Activated T-cell treated with anti-CD3 and anti-CD28 coated beads, Interleukin-2, amount 50 U/mL, for 48 hours (primary cell): ENCODE data around the gene PCSK6.
A peak's percentile ranks its signal among the peaks of the same experiment; 100 is the strongest.

Experiments used
- DNase-seq, 2 experiments: peaks; one replicate each; pipeline ENCODE4 v3.0.0-alpha.2; 2020

Gene PCSK6

DNA sequence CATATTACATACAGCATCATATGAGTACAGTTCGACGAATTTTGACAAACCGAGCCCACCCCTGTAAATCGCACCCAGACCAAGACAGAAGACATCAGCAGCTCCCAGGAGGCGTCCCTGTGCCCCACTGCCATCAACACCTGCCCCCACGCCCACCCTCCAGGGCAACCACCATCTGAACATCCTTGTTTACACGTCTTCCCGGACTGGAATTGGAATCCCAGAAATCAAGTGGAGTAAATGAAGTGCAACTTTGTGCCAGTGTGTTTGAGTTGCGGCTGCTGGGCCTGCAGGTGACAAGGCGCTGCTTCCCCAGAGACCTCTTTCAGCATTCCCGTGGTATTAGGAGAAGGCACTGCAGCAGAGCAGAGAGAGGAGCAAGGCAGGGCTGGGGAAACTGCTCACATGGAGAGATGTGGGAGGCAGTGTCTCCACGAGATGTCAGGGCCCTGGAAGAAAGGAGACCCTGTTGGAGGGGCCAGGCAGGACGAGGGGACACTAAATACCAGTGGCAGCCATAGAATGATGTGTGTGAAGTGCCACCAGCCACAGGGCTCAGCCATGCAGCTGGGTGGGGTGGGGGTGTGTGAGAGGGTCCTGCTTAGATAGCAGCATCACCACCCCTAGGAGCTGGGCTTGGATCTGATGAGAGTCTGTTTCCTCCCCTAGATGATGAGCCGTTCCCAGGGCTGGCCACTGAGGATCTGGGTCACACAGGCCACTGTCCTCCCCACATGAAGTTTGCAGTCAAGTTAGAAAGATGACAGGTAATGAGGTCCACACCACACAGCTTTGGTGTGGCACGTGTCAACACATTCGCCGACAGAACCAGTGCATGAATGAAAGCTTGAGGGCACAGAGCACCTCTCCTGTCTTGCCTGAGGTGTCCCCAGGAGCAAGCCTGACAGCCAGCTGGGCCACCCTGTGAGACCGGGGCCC lies 33.4 kb upstream of the PCSK6 start:
- DNase-seq: no peak

DNA sequence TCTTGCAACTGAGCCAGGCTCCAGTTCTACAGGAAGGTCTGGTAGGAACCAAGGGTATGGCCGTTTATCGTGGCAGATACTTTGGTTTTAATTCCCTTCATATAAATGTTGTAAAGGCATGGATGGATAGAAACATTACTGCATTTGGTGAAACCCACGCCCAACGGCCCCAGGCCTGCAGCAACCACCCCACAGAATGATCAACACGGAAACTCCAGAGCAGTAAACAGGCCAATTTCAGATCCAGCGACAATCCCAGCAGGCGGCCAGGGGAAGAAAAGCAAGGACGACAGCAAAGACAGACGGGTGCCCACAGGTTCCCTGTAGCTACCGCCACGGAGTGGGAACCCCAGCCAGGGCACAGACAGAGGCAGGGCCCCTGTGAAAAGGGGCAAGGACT lies 32.6 kb upstream of the PCSK6 start:
- no peak for DNase-seq

DNA sequence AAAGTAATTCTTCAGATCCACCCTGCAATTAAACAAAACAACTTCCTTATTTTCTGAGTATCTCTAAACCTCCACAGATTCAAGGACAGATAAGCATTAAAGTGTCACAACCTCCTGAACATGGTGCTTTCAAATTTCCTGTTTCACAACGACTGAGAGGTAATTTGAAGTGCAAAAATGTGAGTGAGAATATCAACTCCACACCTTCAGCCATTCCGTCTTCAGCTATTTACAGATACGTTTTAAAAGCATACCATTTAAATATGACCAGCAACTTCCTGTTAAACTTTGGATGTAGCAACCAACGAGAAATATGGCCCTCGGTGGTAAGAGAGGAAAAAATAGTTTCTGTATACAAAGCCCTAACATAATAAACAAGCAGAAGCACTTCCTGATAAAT lies 32.1 kb upstream of the PCSK6 start:
- no peak for DNase-seq

DNA sequence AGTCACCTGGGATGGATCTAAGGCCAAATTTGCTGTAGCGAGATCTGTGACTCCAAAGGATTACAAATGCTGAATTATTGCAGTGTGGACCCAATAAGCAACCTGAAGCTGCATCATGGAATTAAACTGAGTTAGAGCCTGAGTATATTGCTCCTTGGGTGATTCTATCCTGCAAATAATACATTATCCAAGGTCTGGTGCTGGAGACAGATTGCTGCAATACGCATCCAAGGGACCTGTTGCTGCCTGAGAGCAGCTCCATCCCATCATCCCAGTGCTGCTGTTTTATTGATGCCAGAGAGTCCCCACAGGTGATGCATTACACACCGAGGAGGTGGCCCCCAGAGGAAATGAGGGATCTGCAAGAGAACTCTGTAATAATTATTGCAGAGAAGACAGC lies 31.6 kb upstream of the PCSK6 start:
- DNase-seq: no peak

DNA sequence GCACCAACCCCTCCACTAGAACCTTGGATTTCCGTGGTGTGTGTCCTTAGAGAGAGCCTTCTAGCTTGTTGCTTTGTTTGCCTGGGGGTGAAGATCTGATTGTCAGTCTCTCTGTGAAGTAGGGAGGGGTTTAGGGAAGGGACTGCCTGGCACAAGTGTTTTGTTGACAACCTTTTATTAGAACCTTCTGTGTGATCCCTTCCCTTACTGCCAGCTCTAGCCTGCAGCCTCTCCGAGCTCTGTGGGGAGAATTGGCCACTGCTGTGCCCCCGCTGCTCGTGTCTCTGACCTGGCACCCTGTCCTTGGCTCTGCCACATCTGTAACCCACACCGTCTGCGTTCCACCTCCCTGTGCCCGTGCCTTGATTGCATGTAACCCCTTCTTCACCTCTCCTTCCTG lies 30.9 kb upstream of the PCSK6 start:
- DNase-seq: no peak

DNA sequence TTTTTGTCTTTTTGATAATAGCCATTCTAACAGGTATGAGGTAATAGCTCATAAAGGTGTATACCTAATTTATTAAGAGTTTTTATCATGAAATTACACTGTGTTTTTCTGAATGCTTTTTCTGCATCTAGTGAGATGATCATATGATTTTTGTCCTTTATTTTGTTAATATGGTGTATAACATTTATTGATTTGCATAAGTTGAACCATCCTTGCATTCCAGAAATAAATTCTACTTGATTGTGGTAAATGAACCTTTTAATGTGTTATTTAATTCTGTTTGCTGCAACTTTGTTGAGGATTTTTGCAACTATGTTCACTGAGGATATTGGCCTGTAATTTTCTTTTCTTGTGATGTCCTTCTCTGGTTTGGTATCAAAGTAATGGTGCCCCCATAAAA lies 28.0 kb upstream of the PCSK6 start:
- no peak for DNase-seq

DNA sequence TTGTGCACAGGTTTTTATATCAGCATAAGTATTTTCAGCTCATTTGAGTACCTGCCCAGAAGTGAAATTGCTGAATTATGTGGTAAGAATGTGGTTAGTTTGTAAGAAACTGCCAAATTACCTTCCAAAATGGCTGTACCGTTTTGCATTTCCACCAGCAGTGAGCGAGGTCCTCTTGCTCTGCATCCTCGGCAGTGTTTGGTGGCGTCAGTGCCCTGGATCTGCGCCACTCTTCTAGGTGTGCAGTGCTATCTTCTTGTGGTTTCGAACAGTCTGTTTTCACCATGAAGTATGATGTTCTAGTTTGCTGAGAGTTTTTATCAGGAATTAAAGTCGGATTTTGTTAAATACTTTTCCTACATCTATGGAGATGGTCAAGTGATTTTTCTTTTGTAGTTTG lies 24.8 kb upstream of the PCSK6 start:
- DNase-seq: no peak

DNA sequence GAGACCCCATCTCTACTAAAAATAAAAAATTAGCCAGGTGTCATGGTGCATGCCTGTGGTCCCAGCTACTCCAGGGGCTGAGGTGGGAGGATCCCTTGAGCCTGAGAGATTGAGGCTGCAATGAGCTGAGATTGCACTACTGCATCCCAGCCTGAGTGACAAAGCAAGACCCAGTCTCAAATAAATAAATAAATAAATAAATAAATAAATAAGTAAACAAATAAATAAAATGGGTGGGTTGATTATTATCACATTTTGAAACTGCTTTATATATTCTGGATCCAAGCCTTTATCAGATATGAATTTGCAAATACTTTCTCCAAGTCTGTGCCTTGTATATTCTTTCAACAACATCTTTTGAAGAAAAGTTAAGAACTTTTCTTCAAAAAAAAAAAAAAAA lies 22.2 kb upstream of the PCSK6 start:
- DNase-seq: no peak

DNA sequence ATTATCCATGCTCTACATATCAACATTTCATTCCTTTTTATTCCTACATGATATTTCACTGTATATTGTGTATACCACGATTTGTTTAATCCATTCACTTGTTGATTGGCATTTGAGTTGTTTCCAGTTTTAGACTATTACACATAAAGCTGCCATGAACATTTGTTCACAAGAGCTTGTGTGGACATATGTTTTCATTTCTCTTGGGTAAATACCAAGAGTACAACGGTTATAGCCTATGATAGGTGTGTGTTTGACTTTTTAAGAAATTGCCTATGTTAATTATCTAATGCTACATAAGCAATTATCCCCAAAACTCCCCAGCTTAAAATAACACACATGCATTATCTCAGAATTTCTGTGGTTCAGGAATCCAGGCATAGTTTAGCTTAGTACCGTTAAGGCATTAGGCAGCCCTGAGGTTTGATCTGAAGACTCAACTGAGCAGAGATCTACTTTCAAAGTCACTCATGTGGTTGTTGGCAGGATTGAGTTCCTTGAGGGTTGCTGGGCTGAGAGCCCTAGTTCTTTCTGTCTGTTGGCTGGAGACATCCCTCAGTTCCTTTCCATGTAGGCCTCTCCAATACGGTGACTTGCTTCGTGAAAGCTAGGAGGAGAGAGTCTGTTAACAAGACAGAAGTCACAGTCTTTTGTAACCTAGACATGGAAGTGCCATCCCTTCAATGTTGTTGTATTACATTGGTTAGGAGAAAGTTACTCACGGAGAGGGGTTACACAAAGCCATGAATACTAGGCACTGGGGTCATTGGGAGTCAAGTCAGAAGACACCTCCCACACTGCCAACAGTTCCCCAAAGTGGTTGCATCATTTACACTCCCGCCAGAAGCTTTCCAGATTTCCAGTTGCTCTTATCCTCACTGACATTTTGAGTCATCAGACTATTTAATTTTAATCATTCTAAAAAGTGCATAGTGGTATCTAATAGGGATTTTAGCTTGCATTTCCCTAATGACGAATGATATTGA lies 21.0 kb upstream of the PCSK6 start:
- DNase-seq: no peak

DNA sequence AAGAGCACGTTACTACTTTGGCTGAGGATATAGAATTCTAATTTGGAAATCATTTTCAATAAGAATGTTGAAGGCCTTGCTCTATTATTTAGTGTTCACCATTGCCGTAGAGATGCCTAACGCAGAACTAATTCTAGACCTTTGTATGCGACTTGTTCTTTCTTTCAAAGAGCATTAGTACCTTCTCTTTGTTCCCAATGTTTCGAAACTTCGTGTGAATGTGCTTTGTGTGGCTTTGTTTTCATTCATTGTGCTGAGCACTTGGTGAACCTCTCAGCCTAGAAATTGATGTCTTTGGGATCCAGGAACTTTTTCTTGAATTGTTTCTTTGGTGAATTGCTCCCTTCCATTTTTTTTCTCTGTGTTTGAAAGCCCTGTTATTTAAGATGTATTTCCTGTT lies 19.8 kb upstream of the PCSK6 start:
- no peak for DNase-seq

DNA sequence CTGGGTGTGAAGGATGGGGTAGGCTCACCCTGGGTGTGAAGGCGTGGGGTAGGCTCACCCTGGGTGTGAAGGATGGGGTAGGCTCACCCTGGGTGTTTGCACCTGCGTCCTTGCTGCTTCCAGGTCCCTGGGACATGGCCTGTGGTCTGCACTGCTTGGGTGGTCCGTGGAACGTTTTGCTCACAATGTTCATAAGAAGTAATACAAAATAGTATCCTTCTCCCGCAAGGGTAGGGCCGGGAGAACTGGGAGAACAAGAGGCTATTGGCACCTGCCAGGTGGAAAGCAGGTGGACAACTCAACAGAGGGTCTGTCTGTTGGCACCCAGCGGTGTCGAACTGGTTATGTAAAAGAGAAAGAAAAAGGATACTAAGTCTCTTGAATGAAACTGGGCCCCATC lies 17.0 kb upstream of the PCSK6 start:
- no peak for DNase-seq

DNA sequence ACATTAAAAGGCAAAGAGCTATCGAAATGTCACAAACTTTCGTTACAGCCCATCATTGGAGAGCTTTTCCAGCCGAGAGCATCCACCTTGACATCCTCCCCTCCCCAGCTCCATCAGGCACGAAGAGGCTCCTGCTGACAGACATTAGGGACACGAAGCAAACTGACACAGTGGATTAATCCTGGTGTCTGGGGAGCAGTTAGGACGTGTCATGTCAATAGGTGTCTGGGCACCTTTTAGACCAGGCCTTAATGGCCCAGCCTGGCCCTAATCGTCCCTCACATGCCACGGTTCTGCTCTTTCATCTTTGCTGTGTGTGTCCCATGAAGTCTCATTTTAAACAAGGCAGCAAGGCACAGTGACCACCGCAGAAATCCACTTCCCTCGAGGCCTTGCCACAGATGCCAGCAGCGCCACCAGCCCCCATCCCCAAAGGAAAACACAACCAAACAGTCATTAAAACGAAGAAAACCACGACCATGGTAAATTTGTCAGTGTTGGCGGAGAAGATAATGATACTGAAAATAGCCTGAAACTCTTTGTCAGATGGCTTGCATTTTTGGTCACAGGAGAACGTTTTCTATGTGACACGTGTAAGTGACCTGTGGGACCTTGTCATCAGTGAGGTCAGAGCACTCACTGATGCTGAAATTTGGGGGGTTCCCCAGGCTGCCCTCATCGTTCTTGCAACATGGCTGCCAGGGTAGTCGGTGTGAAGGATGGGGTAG lies 16.3 kb upstream of the PCSK6 start:
- no peak for DNase-seq

DNA sequence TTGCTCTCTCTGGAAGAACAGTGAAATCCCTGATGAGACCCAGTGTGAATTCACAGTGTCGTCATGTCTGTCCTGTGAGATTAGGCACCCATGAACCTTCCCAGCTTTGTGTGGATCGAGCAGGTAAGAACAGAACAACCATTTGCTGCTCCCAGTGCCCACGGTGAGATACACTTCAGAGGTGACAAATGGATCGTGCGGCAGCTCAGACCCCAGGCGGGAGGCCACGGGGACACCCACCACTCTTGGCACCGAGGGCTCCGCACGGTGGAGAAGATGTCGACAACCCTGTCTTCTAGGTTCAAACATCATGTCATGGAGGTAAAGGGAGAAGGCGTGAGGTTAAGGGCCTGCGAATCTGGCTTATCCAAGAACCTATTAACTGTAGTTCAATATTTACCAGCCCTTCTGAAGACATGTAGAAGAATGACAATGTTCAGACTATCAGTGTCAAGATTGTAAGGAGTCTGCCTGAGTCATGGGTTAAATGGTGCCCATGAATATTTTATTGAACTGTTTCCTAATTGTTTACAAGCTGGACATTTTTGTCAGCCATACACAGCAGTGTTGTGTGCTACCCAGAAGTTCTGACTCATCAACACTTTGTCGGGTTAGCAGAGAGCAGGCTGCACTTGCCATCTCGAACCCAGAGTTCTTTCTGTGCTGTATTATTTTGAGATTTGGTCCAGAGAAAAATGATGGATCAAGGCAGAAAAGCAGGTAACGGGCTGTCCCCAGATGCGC lies 15.5 kb upstream of the PCSK6 start:
- no peak for DNase-seq

DNA sequence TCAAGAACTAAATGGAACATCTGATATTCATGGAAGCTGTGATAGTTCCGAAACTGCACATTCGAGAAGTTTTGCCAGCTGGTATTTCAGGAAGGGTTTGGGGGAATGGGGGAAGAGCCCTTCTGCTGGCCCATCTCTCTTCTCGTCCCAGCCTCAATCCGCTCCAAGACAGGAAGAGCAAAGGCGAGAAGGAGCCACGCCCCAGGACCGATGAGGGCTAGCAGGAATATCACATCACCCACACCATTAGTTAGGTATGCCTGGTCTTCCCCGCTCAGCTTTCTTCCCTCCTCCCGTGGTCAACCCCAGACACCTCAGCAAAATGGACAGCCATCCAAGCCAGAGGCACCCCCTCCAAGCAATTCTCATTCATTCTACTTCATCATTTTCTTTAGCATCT lies 14.9 kb upstream of the PCSK6 start:
- no peak for DNase-seq

DNA sequence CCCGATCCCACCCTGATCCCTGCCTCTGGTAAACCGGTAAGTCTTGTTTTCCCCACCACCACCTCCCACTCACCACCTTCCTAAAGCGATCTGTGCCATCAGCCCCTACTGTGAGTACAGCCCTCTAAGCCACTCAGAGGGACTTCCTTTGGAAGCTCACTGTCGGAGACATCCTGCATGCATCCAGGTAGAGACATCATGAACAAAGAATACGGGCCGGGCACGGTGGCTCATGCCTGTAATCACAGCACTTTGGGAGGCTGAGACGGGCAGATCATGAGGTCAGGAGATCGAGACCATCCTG lies 13.7 kb upstream of the PCSK6 start:
- DNase-seq: no peak

DNA sequence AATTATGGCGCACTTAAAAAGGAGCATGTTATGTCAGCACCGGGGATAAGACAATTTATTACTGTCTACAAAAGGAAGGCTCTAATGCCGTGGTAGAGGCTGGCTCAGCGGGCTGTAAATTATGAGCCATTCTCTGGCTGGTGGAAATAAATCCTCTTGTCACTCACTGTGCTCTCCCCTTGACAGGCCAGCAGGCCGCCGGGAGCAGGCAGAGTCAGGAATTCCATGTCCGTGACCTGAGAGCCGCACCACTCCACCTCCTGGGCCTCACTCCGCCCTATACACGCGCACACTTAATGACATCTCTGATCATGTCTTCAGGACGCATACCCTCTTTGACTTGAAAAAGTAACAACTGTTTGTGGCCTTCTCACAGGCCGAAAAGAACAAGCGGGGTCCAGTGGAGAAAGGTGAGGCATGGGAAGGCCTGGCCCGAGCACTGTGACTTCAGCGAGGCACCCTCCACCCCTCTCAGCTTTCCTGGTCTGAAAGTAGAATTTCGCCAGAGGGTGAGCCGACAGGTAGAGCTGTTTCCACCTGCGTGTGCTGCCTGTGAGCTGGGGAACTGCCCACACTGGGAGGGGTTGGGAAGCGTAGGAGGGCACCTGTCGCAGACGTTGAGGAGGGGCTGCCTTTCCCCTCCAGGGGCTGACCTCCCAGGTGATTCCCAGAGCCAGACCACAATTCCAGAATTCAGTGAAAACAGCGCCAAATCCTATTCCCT lies 13.2 kb upstream of the PCSK6 start:
- no peak for DNase-seq

DNA sequence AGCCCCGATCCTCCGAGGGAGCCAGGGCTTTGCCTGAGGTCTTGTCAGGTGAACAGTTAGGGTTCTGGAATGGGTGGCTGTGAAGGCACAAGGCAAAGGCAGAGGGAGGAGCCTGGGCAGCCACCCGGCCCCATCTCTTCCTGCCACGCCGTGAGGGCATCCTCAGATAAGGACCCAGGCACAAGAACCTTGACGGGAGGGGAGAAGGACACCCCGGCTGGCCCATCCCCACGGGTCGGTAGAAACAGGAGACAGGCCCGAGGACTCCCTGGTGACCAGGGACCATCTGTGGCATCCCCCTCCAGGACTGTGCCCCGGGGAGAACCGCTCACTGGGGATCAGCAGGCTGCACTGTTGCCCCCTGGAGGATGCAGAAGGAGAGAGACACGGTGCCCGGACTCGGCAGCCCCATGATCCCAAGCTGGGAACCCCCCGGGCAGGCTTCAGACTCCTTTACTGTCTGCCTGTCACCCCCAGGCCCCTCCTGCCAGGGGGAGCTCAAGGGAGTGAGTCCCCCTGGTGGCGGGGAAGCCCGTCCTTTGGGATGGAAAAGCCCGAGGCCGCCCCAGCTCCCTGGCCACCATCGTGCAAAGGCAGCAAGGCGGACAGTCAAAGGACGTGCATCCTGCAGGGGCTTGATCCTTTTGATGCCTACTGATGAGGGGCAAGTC lies 12.3 kb upstream of the PCSK6 start:
- DNase-seq: peak; percentile 68 to 72

DNA sequence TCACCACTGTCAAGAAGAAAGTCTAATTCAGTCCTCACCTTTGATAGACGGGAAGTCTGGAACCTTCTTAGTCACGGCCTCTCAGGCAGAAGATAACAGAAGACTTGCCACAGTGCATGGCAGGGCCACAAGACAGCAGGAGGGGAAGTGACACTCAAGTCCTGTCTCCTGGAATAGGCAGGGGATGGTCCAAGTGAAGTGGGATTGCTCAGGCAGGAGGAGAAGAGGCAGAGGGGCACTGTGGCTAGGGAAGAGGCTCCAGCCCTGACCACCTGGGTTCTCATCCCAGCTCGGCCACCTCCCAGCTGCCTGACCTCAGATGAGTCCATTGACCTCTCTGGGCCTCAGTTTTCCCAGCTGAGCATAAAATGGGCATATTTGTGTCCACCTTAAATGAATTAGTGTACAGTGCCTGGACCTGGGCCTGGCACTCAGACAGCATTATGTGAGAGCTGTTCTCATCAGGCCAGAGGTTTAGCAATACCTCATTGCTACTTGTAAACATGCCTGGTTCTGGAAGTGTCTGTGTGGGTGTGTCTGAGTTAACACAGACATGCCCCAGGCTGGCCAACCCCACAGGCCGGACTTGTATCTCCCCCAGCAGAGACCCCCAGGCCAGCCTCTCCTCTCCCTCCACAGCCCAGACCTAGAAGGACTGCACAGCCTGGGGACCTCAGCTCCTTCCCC lies 11.5 kb upstream of the PCSK6 start:
- peak in 1 of 2 experiments; percentile 18 for DNase-seq

DNA sequence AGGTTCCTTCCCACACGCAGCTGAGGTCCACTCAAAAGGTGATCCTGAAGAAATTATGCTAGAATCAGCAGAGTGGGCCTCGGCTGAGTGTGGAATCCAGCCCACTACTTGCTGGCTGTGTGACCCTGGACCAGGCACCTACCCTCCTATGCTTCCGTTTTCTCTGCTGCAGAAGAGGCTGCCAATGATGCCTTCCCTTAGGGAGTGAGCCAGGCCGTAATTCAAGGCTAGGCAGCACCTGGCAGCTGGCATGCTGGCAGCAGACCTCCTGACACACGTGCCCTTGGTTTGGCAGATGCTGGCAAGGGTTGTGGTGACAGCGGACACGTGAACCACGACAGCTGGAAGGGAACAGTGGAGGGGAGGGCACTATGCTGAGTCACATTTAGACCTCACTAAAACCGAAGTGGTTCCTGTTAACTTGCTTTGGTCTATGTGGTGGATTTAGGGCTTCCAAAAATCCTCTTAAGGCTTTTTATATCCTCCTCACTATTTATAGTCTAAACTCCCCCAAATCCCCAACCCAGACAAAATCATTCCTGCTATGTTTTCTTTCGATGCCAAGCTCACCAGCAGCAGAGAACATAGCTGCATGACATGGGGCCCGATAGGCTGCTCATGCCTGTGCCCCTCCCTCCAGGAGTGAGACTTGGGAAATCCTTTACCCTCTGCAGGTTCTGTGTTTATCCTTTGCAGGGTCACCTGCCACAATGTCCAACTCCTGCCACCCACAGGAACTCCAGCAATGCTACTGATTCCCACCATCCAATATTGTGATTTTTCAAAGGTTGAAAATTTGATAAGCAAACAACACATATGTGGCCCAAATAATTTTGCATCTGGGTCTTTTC lies 10.6 kb upstream of the PCSK6 start:
- DNase-seq: peak in 1 of 2 experiments; percentile 25
